Caco-2 (cell line): ENCODE measurements around the gene GFPT1. TPM values are rescaled to one million over a fixed set of nuclear protein-coding genes. Genes with fewer than 3 reads are reported as not detected.

Experiments
- BruUV-seq: library from RNA; stranded (reverse); fragments of 400-500 nt; replicated peaks from 2 replicates; lab custom pipeline; 2021; lab: Mats Ljungman, UMichigan
- CTCF ChIA-PET: fragments of 300-600 bp; sonication (Branson Sonifier 250); formaldehyde crosslinking; loops from one replicate; lab custom pipeline; 2022; ENCODE audit warnings: antibody characterized with exemption; lab: Charles Lee
- POLR2A ChIA-PET: fragments of 300-600 bp; sonication (Branson Sonifier 250); formaldehyde crosslinking; loops from one replicate; lab custom pipeline; 2022; ENCODE audit warnings: antibody characterized with exemption; lab: Charles Lee
- DNase-seq, 2 experiments: peaks; one replicate each; pipeline versions ENCODE4 v3.0.0 to v3.0.0-alpha.2; 2020 to 2022
- H3K27me3 ChIP-seq: replicated peaks from 2 replicates; pipeline ENCODE4 v1.6.0; 2011; ENCODE audit warnings: low read length; ENCODE audit not compliant: control insufficient read depth, insufficient read depth
- H3K36me3 ChIP-seq: 2 replicates; pipeline ENCODE4 v1.5.1; 2011; ENCODE audit warnings: low read length; ENCODE audit not compliant: control insufficient read depth, insufficient read depth
- H3K4me1 ChIP-seq: fragments of 250-450 bp; sonication (Bioruptor Pico); 2 replicates; pipeline ENCODE4 v1.5.1; 2020; ENCODE audit warnings: mild to moderate bottlenecking
- H3K4me3 ChIP-seq: 2 replicates; pipeline ENCODE4 v1.5.1; 2011; ENCODE audit warnings: low read depth, mild to moderate bottlenecking, control low read depth, low read length
- H3K9me3 ChIP-seq: fragments of 250-450 bp; sonication (Bioruptor Pico); 2 replicates; pipeline ENCODE4 v1.5.1; 2020; ENCODE audit warnings: mild to moderate bottlenecking, moderate library complexity
- H3K27ac Mint-ChIP-seq: one replicate; pipeline ENCODE4 v1.8.0; 2022; ENCODE audit warnings: mixed read lengths; ENCODE audit not compliant: unreplicated experiment
- H3K27me3 Mint-ChIP-seq: one replicate; pipeline ENCODE4 v1.8.0; 2022; ENCODE audit warnings: mixed read lengths; ENCODE audit not compliant: insufficient read depth, unreplicated experiment
- H3K36me3 Mint-ChIP-seq: one replicate; pipeline ENCODE4 v1.8.0; 2022; ENCODE audit warnings: mild to moderate bottlenecking, mixed read lengths; ENCODE audit not compliant: insufficient read depth, unreplicated experiment
- H3K4me1 Mint-ChIP-seq: one replicate; pipeline ENCODE4 v1.8.0; 2022; ENCODE audit warnings: low read depth, mixed read lengths; ENCODE audit not compliant: unreplicated experiment
- H3K4me3 Mint-ChIP-seq: one replicate; pipeline ENCODE4 v1.8.0; 2022; ENCODE audit warnings: mild to moderate bottlenecking, moderate library complexity, mixed read lengths; ENCODE audit not compliant: unreplicated experiment
- H3K9me3 Mint-ChIP-seq: one replicate; pipeline ENCODE4 v1.8.0; 2022; ENCODE audit warnings: mixed read lengths; ENCODE audit not compliant: unreplicated experiment
- CTCF ChIP-seq, 2 experiments: fragments of 200-600 bp in 1 of 2; IDR thresholded peaks; 1 replicate in 1 of 2; 2 replicates in 1 of 2; pipeline versions ENCODE4 v1.5.1 to v1.8.0; 2011 to 2022; ENCODE audit warnings: antibody characterized with exemption in 1 of 2, control low read depth in 1 of 2, inconsistent platforms in 1 of 2, low read depth in 1 of 2, low read length in 1 of 2, mild to moderate bottlenecking in 1 of 2, moderate library complexity in 1 of 2; ENCODE audit not compliant: insufficient read depth in 1 of 2, severe bottlenecking in 1 of 2, unreplicated experiment in 1 of 2
- intact Hi-C: fragments of 100-400 bp; cut with micrococcal nuclease; formaldehyde crosslinking; loops from one replicate; pipeline ENCODE4 v1.10.0; 2022; ENCODE audit not compliant: unreplicated experiment
- total RNA-seq: library from RNA; stranded (reverse); gene quantifications from 2 replicates; pipeline ENCODE4 v1.2.3, GENCODE V29; 2022

The GFPT1 gene
- total RNA-seq, 1 experiment from 2014 or later = 129 TPM

GRCh38 chr2:69390001-69390400 lies 3.0 kb upstream of the GFPT1 start:
- Histone ChIP-seq H3K4me3 (no peak overlapping the region), H3K27me3 (no peaks in the 10 kb centered on the region), H3K36me3 (no peaks in the 10 kb centered on the region), H3K9me3 (no peaks in the 10 kb centered on the region), H3K4me1 (peaks cover 12% of the 10 kb centered on the region)
- Mint-ChIP-seq H3K9me3 (no peaks in the 10 kb centered on the region), H3K36me3 (peaks cover 19% of the 10 kb centered on the region), H3K27me3 (no peaks in the 10 kb centered on the region), H3K27ac (no peak overlapping the region), H3K4me3 (no peak overlapping the region), H3K4me1 (no peaks in the 10 kb centered on the region)
- ChIA-PET CTCF (no interaction called here), POLR2A (interaction anchor here (1.0 kb wide), 1 partner anchor 48 kb away, joined by 5 read pairs; the partner anchor contains the start of gene NFU1)
- intact Hi-C loops = no loop called here
- BruUV-seq = no TSS peak
- TF ChIP-seq CTCF (IDR thresholded peaks at IDR 0.05; ENCODE audit: insufficient read depth in 1 of 2, low read depth in 1 of 2, low read length in 1 of 2, severe bottlenecking in 1 of 2, unreplicated experiment in 1 of 2) = no peak
- DNase-seq = no peak

DNA sequence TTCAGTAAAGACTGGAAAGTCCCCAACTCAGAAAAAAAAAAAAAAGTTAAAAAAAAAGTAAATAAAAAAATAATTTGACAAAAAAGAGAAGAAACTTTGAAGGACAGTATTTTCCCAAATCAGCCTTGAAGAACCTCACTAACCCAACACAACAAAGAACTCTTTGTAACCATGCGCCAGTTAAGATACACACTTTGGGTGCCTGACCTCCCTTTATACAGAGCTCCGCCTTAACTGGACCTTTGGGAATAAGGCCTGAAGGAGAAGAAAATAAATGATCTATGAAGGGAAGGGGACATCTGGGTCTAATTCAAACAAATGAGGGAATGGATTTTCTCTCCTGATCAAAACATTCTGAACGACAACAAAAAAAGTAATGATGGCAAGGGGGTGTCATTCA lies 2.2 kb upstream of the GFPT1 start:
- Histone ChIP-seq H3K36me3 (no peaks in the 10 kb centered on the region), H3K4me1 (peaks cover 15% of the 10 kb centered on the region), H3K27me3 (no peaks in the 10 kb centered on the region), H3K4me3 (no peak overlapping the region), H3K9me3 (no peaks in the 10 kb centered on the region)
- H3K27me3 Mint-ChIP-seq = no peaks in the 10 kb centered on the region
- H3K36me3 Mint-ChIP-seq = peaks cover 26% of the 10 kb centered on the region
- intact Hi-C loops = no loop called here
- H3K4me3 Mint-ChIP-seq = no peak overlapping the region
- BruUV-seq = no TSS peak
- H3K4me1 Mint-ChIP-seq = peaks cover 6% of the 10 kb centered on the region
- ChIA-PET CTCF (no interaction called here), POLR2A (no interaction called here)
- TF ChIP-seq CTCF (IDR thresholded peaks at IDR 0.05; ENCODE audit: insufficient read depth in 1 of 2, low read depth in 1 of 2, low read length in 1 of 2, severe bottlenecking in 1 of 2, unreplicated experiment in 1 of 2) = no peak
- H3K9me3 Mint-ChIP-seq = no peaks in the 10 kb centered on the region
- no peak for DNase-seq
- H3K27ac Mint-ChIP-seq = no peak overlapping the region

GRCh38 chr2:69387770-69388481 lies 899 bp upstream of the GFPT1 start:
- no peaks in the 10 kb centered on the region for H3K9me3 Mint-ChIP-seq

More at GRCh38 chr2:69387770-69388481, 899 bp upstream of the GFPT1 start:
- Mint-ChIP-seq H3K36me3 (peaks cover 33% of the 10 kb centered on the region), H3K27me3 (no peaks in the 10 kb centered on the region), H3K27ac (peak overlapping the region; percentile 96), H3K4me1 (peaks cover 9% of the 10 kb centered on the region), H3K4me3 (peak overlapping the region; percentile 96)
- DNase-seq = peak; percentile 34 to 39
- TSS peak; percentile 91 for BruUV-seq
- intact Hi-C loops = loop anchor here (1.0 to 2.0 kb wide), 2 partner anchors 9 to 49 kb away; partner anchors contain the start of gene NFU1
- CTCF ChIA-PET = no interaction called here
- no peaks in the 10 kb centered on the region for H3K36me3 ChIP-seq
- H3K9me3 ChIP-seq = no peaks in the 10 kb centered on the region
- peak overlapping the region; percentile 98 for H3K4me3 ChIP-seq
- no peak for TF ChIP-seq CTCF (IDR thresholded peaks at IDR 0.05; ENCODE audit: insufficient read depth in 1 of 2, low read depth in 1 of 2, low read length in 1 of 2, severe bottlenecking in 1 of 2, unreplicated experiment in 1 of 2)
- POLR2A ChIA-PET = interaction anchor here (0.6 to 1.0 kb wide), 2 partner anchors 9 to 17 kb away, joined by 3 to 4 read pairs; no protein-coding TSS in a partner anchor
- peaks cover 19% of the 10 kb centered on the region for H3K4me1 ChIP-seq
- no peaks in the 10 kb centered on the region for H3K27me3 ChIP-seq
